ENCODE measurements around the gene PCDHGC3. TPM values are rescaled to one million over a fixed set of nuclear protein-coding genes. Genes with fewer than 3 reads are reported as not detected.

The PCDHGC3 gene
- total RNA-seq, 3 donors from 2014 or later = 12.1 to 50.5 (median 24.5) TPM

- TF ChIP-seq CTCF (IDR thresholded peaks at IDR 0.05) = no peak
- Histone ChIP-seq H3K4me3 (no peak overlapping the region), H3K36me3 (ENCODE audit: low read depth) (no peaks in the 10 kb centered on the region), H3K4me1 (ENCODE audit: low read depth) (peaks cover 34% of the 10 kb centered on the region), H3K9me3 (no peaks in the 10 kb centered on the region)
- intact Hi-C loops (cut with DNase I, micrococcal nuclease) = no loop called here
- DNase-seq = no peak
- no peak for ATAC-seq
These were observed 48.2 kb downstream of the PCDHGC3 start for GRCh38 chr5:141523991-141524390.

- peak; percentile 92 for TF ChIP-seq CTCF (IDR thresholded peaks at IDR 0.05)
- DNase-seq (peak; percentile 85 to 87 (median 85)), ATAC-seq (peak; percentile 90)
- Histone ChIP-seq H3K4me3 (no peak overlapping the region), H3K9me3 (no peaks in the 10 kb centered on the region), H3K36me3 (ENCODE audit: low read depth) (no peaks in the 10 kb centered on the region), H3K4me1 (ENCODE audit: low read depth) (peaks cover 34% of the 10 kb centered on the region)
- intact Hi-C loops (cut with DNase I, micrococcal nuclease) = no loop called here
These were observed 49.1 kb downstream of the PCDHGC3 start for GRCh38 chr5:141524604-141525597.

GRCh38 chr5:141525653-141526052, 49.9 kb downstream of the PCDHGC3 start:
- H3K4me3 ChIP-seq = no peak overlapping the region
- H3K36me3 ChIP-seq (ENCODE audit: low read depth) = no peaks in the 10 kb centered on the region
- no peak for TF ChIP-seq CTCF (IDR thresholded peaks at IDR 0.05)
- ATAC-seq (peak; percentile 39), DNase-seq (peak in 1 of 3 donors; percentile 49)
- peaks cover 27% of the 10 kb centered on the region for H3K4me1 ChIP-seq (ENCODE audit: low read depth)
- intact Hi-C loops (cut with DNase I, micrococcal nuclease) = no loop called here
- no peaks in the 10 kb centered on the region for H3K9me3 ChIP-seq

GRCh38 chr5:141527426-141527825, 51.7 kb downstream of the PCDHGC3 start:
- intact Hi-C loops (cut with DNase I, micrococcal nuclease) = no loop called here
- Histone ChIP-seq H3K4me3 (no peak overlapping the region), H3K36me3 (ENCODE audit: low read depth) (no peaks in the 10 kb centered on the region), H3K9me3 (no peaks in the 10 kb centered on the region), H3K4me1 (ENCODE audit: low read depth) (peaks cover 16% of the 10 kb centered on the region)
- TF ChIP-seq CTCF (IDR thresholded peaks at IDR 0.05) = no peak
- no peak for DNase-seq
- no peak for ATAC-seq

Other genes with a start within 250 kb of the PCDHGC3 start
- gene PCDHB15, start 230.6 kb upstream of the PCDHGC3 start, total RNA-seq = 1 to 10 TPM in 2 of 3 donors, under 1 TPM in 1; 0.69 to 4.3 (median 1.2) TPM
- gene SLC25A2, start 171.9 kb upstream of the PCDHGC3 start, total RNA-seq = 1 to 10 TPM; 1.2 to 1.7 (median 1.5) TPM
- 10 to 100 TPM; 52.6 to 70.4 (median 56.9) TPM for gene TAF7, start 155.2 kb upstream of the PCDHGC3 start, total RNA-seq
- 1 to 10 TPM in 1 of 3 donors, under 1 TPM in 2; 0.35 to 1.6 (median 0.43) TPM for gene PCDHGA1, start 145.5 kb upstream of the PCDHGC3 start, total RNA-seq
- gene PCDHGA2, start 137.2 kb upstream of the PCDHGC3 start, total RNA-seq = 1 to 10 TPM in 1 of 3 donors, under 1 TPM in 2; 0.41 to 3.8 (median 0.51) TPM
- gene PCDHGA3, start 132.1 kb upstream of the PCDHGC3 start, total RNA-seq = 1 to 10 TPM in 1 of 3 donors, under 1 TPM in 2; 0.24 to 2.2 (median 0.43) TPM
- 1 to 10 TPM; 1.0 to 4.1 (median 1.2) TPM for gene PCDHGB1, start 125.9 kb upstream of the PCDHGC3 start, total RNA-seq
- 1 to 10 TPM in 2 of 3 donors, under 1 TPM in 1; 0.90 to 4.6 (median 1.2) TPM for gene PCDHGA4, start 120.9 kb upstream of the PCDHGC3 start, total RNA-seq
- 1 to 10 TPM; 1.5 to 5.7 (median 2.8) TPM for gene PCDHGB2, start 116.0 kb upstream of the PCDHGC3 start, total RNA-seq
- gene PCDHGA5, start 111.8 kb upstream of the PCDHGC3 start, total RNA-seq = 1 to 10 TPM; 1.2 to 4.2 (median 1.2) TPM
- gene PCDHGB3, start 105.7 kb upstream of the PCDHGC3 start, total RNA-seq = 1 to 10 TPM; 2.0 to 6.3 (median 2.0) TPM
- 1 to 10 TPM; 1.6 to 6.7 (median 1.9) TPM for gene PCDHGA6, start 102.1 kb upstream of the PCDHGC3 start, total RNA-seq
- gene PCDHGA7, start 93.2 kb upstream of the PCDHGC3 start, total RNA-seq = 1 to 10 TPM; 1.0 to 5.6 (median 1.7) TPM
- 1 to 10 TPM in 2 of 3 donors, under 1 TPM in 1; 0.65 to 5.3 (median 1.2) TPM for gene PCDHGB4, start 88.3 kb upstream of the PCDHGC3 start, total RNA-seq
- 1 to 10 TPM in 1 of 3 donors, under 1 TPM in 2; 0.78 to 3.8 (median 0.87) TPM for gene PCDHGA8, start 83.3 kb upstream of the PCDHGC3 start, total RNA-seq
- gene PCDHGB5, start 78.0 kb upstream of the PCDHGC3 start, total RNA-seq = 1 to 10 TPM; 3.1 to 9.8 (median 5.6) TPM
- 1 to 10 TPM; 2.6 to 6.7 (median 3.2) TPM for gene PCDHGA9, start 73.2 kb upstream of the PCDHGC3 start, total RNA-seq
- 1 to 10 TPM; 2.3 to 8.5 (median 2.8) TPM for gene PCDHGB6, start 67.9 kb upstream of the PCDHGC3 start, total RNA-seq
- 1 to 10 TPM; 3.5 to 6.1 (median 4.7) TPM for gene PCDHGA10, start 63.0 kb upstream of the PCDHGC3 start, total RNA-seq
- 10 to 100 TPM in 1 of 3 donors, 1 to 10 TPM in 2; 4.2 to 17.9 (median 4.5) TPM for gene PCDHGB7, start 58.3 kb upstream of the PCDHGC3 start, total RNA-seq
- gene PCDHGA11, start 54.9 kb upstream of the PCDHGC3 start, total RNA-seq = 1 to 10 TPM; 1.8 to 5.6 (median 2.6) TPM
- 1 to 10 TPM; 2.6 to 5.5 (median 3.0) TPM for gene PCDHGA12, start 45.5 kb upstream of the PCDHGC3 start, total RNA-seq
- gene PCDHGC4, start 9.1 kb downstream of the PCDHGC3 start, total RNA-seq = 1 to 10 TPM in 2 of 3 donors, under 1 TPM in 1; 0.75 to 2.6 (median 1.6) TPM
- gene PCDHGC5, start 13.1 kb downstream of the PCDHGC3 start, total RNA-seq = 1 to 10 TPM in 1 of 3 donors, under 1 TPM in 2; 0.61 to 2.6 (median 0.89) TPM
- 10 to 100 TPM; 53.3 to 87.7 (median 82.7) TPM for gene DIAPH1, start 143.0 kb downstream of the PCDHGC3 start, total RNA-seq
- gene HDAC3, start 160.9 kb downstream of the PCDHGC3 start, total RNA-seq = 10 to 100 TPM; 45.1 to 47.0 (median 45.8) TPM
- gene RELL2, start 161.0 kb downstream of the PCDHGC3 start, total RNA-seq = 1 to 10 TPM; 2.3 to 3.9 (median 3.3) TPM
- gene FCHSD1, start 175.5 kb downstream of the PCDHGC3 start, total RNA-seq = 10 to 100 TPM; 16.3 to 23.3 (median 17.6) TPM
- gene ARAP3, start 206.3 kb downstream of the PCDHGC3 start, total RNA-seq = 10 to 100 TPM in 1 of 3 donors, 1 to 10 TPM in 2; 5.7 to 10.9 (median 8.0) TPM